Skeletal muscle cell (primary cell): ENCODE data around the gene CCNQ.

Experiments
- DNase-seq: peaks from one replicate; pipeline ENCODE4 v3.0.0-alpha.2; 2010; ENCODE audit warnings: low read depth
- H3K4me3 ChIP-seq: 2 replicates; pipeline ENCODE4 v1.5.1; 2011; ENCODE audit warnings: low read depth, mild to moderate bottlenecking, control low read depth, low read length, moderate library complexity

Gene CCNQ

DNA sequence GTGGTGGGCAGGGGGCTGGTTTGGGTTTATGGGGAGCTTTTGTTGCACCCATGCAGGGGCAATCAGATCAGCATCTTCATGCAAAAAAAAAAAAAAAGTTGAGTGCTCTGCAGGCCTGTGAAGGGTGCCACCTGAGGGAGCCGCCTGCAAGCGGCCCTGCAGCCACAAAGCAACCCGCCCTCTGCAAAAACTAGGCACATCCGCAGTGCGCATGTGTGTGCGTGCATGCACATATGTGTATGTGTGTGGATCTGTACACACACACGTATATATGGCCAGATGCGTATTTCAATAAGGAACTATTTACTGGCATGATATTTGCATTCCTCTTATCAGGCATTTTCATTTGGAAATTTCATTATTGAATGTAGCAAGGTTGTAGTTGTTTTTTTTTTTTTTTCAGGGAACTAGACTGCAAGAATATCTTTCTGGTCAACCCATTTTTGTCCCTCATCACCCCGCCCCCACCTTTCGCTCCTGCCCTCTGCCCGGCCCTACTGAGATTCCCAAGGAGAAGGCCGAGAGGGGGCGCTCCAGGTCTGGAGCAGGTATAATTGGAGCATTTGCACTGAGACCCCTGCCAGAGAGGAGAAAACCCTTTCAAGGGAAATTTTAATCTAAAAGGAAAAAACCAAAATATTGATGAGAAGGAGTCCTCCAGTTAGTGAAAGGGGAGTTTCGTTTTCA, 18.1 kb downstream of the CCNQ start:
- H3K4me3 ChIP-seq, result no peak overlapping the region
- DNase-seq, result no peak

- H3K4me3 ChIP-seq, result no peak overlapping the region
- DNase-seq, result no peak
Measured at GRCh38 chrX:153578889-153579288, 20.1 kb downstream of the CCNQ start.

GRCh38 chrX:153578200-153578835, 20.6 kb downstream of the CCNQ start:
- DNase-seq, result no peak
- H3K4me3 ChIP-seq, result no peak overlapping the region

DNA sequence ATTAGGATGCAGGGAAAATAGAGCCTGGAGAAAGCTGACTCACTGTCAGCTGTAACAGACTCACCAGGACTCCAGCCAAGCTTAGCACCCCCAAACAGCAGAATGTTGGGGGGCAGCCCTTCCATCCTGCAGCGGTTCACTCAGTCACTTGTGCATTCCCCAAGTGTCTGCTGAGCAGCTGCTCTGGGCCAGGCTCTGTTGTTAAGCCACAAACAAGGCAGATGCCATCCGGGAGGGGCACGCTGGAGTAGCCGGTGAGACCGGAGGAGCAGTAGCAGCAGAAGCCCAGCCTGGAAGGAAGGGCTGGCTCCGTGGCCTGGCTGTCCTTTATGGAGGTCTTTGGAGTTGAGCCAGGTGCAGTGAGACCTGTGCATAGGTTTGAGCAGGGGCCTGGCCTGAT, 22.0 kb downstream of the CCNQ start:
- DNase-seq, result no peak
- no peak overlapping the region for H3K4me3 ChIP-seq

- no peak overlapping the region for H3K4me3 ChIP-seq
- DNase-seq, result no peak
Measured at GRCh38 chrX:153576239-153576870, 22.6 kb downstream of the CCNQ start.

DNA sequence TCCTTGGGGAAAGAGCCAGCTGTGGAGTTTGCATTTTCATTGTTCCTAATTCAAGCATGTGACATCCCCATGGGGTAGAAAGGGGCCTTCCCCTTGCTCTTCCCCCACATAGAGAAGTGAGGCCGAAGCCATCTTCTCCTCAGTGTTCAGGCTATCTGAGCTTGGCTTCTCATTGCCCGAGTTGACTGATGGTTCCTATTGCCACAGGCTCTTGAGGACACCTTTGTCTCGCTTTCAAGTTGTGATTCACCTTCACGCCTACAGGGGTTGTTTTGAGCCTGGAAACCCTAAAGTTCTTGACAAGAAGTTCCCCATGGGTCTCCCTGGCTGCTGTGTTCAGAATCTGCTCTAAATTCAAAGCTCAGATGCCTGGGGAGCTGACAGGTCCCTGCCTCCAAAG, 25.0 kb downstream of the CCNQ start:
- DNase-seq, result no peak
- H3K4me3 ChIP-seq, result no peak overlapping the region

DNA sequence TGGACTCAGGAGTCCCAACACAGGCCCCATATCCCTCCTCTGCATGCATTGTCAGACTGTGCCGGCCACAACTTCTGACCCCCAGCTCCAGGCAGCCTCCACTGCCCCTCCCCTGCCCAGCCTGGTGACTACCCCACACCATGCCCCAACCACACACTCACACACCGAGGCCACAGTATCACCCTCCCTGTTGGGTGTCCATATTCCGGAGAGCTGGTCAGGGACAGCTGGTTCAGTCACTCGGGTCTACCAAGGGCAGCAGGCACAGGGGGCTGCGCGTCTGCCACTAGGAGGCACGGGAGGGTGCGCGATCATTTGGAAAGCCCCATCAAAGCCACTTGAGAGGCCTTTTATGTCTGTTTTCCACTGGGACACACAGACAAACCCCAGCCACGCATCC, 26.3 kb downstream of the CCNQ start:
- no peak overlapping the region for H3K4me3 ChIP-seq
- no peak for DNase-seq

DNA sequence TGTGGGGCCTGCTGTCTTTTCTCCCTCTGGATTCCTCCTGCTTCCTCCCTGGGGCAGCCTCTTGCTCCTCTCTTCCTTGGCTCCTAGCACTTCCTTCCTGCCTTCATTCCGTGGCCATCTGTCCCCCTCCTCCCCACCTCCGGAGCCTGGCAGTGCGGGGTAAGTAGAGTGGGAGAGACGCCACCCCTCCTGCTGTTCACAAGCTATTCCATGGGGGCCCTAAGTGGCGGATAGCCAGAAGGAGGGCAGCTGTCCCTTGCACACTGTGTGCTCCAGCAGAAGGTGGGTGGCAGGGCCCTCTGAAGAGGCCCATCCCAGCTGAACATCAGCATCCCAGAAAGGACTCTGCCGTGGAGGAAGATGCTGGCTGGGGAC, 27.4 kb downstream of the CCNQ start:
- no peak for DNase-seq

DNA sequence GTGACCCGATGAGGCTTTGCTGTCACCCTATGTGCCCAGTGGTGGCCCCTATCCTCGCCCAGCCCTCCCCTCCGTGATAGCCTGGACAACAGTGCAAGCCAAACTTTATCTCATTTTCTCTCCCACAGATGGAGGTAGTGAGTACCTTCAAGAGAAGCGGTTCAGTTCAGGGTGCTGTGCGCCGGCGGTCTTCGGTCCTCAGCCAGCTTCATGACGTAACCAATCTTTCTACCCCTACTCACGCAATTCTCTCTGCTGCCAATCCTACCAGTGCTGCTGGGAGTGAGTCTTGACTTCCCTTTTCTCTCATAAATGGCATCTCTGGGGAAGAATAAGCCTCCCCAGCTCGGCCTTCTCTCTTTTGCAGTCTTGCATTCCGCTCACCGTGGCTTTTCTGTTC, 29.5 kb downstream of the CCNQ start:
- no peak overlapping the region for H3K4me3 ChIP-seq
- DNase-seq, result no peak

More for the DNA sequence above, 27.4 kb downstream of the CCNQ start:
- no peak overlapping the region for H3K4me3 ChIP-seq

DNA sequence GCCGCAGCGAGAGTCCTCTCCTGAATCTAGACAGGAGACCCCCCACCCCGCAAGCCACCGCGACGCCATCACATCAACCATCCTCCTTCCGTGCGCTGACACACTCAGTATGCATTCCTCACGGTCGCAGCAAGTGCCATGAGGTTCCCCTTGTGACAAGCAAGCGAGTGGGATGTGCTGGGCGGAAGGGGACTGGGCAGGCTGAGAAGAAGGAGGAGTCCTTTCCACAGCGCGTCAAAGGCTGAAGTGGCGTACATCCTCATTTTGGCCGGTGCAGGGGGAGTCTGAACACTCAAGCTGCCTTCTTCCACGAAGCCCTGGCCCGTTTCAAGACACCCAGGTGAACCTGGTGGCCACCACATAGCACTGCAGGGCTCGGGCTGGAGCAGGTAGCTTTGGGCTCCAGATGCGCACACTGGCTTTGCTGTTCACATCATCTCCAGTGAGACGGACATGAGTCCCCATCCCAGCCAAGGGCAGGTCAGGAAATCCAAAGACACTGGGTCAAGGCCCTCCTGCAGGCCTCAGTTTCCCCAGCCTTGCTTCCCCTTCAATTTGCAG, 30.4 kb downstream of the CCNQ start:
- H3K4me3 ChIP-seq, result no peak overlapping the region
- DNase-seq, result no peak

GRCh38 chrX:153565996-153566580, 32.9 kb downstream of the CCNQ start:
- DNase-seq, result no peak
- no peak overlapping the region for H3K4me3 ChIP-seq

GRCh38 chrX:153564047-153564606, 34.8 kb downstream of the CCNQ start:
- DNase-seq, result no peak
- no peak overlapping the region for H3K4me3 ChIP-seq

- DNase-seq, result no peak
- no peak overlapping the region for H3K4me3 ChIP-seq
Measured at GRCh38 chrX:153562546-153562945, 36.4 kb downstream of the CCNQ start.

DNA sequence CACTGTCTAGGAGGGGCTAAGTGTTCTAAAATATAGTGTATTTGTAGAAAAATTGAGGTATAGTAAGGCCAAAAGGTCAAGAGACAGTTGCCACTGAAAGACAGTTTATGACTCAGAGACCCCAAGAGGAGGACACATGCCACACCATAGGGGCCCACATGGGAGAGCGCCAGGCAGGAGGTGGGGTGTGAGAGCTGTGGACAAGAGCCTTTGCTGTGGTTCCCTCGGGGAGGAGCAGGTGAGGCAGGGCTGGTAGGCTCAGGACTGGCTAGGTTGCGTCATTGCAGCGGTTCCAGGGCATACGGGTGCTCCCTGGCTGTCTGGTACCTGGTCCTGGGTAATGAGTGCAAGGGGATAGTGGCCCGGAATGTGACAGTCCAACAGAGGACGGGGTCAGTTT, 37.6 kb downstream of the CCNQ start:
- no peak for DNase-seq

GRCh38 chrX:153560466-153560865, 38.5 kb downstream of the CCNQ start:
- no peak overlapping the region for H3K4me3 ChIP-seq
- no peak for DNase-seq

More for the DNA sequence above, 37.6 kb downstream of the CCNQ start:
- H3K4me3 ChIP-seq, result no peak overlapping the region

GRCh38 chrX:153560000-153560399, 38.9 kb downstream of the CCNQ start:
- H3K4me3 ChIP-seq, result no peak overlapping the region
- DNase-seq, result no peak

DNA sequence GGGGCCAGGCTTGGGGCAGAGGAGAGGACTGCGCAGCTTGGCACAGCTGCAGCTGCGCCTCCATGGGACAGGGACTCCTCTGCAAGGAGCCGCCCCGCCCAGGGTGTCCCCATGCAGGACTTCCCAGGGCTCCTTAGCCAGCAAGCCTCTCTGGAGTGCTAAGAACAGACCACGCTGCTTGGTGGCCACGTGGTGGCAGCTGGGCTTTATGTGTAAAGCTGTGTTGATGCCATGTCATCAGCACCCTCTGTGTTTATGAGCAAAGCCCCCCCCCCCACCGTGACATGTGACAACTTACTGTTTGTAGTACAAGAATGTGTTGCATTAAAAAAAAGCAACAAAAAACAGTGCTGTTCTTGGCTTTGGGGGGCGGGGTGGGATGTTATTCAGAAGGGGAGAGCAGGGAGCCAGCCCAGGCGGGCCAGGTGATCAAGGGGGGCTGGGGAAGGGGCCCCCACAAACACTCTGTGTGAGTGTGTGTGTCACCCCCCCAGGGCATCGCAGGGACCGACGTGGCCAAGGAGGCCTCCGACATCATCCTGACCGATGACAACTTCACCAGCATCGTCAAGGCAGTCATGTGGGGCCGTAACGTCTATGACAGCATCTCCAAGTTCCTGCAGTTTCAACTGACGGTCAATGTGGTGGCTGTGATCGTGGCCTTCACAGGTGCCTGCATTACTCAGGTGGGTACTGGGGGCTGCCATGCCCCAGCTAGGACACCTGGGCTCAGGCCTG, 41.2 kb downstream of the CCNQ start:
- DNase-seq, result no peak
- H3K4me3 ChIP-seq, result no peak overlapping the region

DNA sequence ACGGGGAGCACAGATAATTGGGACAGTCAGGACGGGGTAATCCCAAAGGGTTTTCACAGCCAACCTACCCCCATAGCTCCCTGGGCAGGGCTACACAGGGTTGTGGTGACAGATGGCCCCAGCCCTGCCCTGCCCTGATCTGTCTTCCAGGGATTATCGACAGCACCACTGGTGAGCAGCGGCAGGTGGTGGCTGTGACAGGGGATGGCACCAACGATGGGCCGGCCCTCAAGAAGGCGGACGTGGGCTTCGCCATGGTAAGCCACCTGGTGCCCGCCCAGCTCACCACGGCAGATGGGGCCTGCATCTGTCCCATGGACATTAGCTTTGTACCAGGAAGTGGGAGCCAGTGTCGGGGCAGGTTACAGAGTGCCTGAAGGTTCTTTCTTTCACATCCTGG, 42.2 kb downstream of the CCNQ start:
- no peak overlapping the region for H3K4me3 ChIP-seq
- no peak for DNase-seq

- no peak overlapping the region for H3K4me3 ChIP-seq
- DNase-seq, result no peak
Measured at GRCh38 chrX:153554519-153555167, 44.3 kb downstream of the CCNQ start.
